Kidney (tissue), 14 donors: Measurements from ENCODE around the gene PLCB4. TPM values are rescaled to one million over a fixed set of nuclear protein-coding genes. Genes with fewer than 3 reads are reported as not detected.

Experiments used
- DNase-seq, 5 donors: peaks; one replicate each; pipeline ENCODE4 v3.0.0-alpha.2; 2013 to 2020
- FAIRE-seq: peaks from 2 replicates; lab custom pipeline; 2012; peaks lifted over from hg19 to GRCh38; lab: Jason Lieb, UNC
- H3K27ac ChIP-seq, 2 donors: one replicate each; pipeline ENCODE4 v1.7.0; 2013; ENCODE audit warnings: low read depth in 2 of 2, low read length in 2 of 2, inconsistent platforms in 1 of 2
- H3K27me3 ChIP-seq: one replicate; pipeline ENCODE4 v1.7.1; 2013; ENCODE audit warnings: low read length, inconsistent platforms; ENCODE audit not compliant: control insufficient read depth, insufficient read depth
- H3K36me3 ChIP-seq, 3 donors: one replicate each; pipeline versions ENCODE4 v1.7.0 to v1.7.1; 2013; ENCODE audit warnings: low read length in 3 of 3, control low read depth in 1 of 3, inconsistent platforms in 1 of 3; ENCODE audit not compliant: insufficient read depth in 3 of 3, control insufficient read depth in 2 of 3
- H3K4me1 ChIP-seq, 3 donors: one replicate each; pipeline versions ENCODE4 v1.7.0 to v1.7.1; 2013; ENCODE audit warnings: low read length in 3 of 3, inconsistent platforms in 1 of 3, low read depth in 1 of 3; ENCODE audit not compliant: control insufficient read depth in 2 of 3, insufficient read depth in 2 of 3
- H3K4me3 ChIP-seq, 3 donors: one replicate each; pipeline versions ENCODE4 v1.7.0 to v1.8.1; 2013; ENCODE audit warnings: low read length in 3 of 3, control low read depth in 1 of 3, inconsistent platforms in 1 of 3
- H3K9ac ChIP-seq, 3 donors: one replicate each; pipeline versions ENCODE4 v1.7.0 to v1.7.1; 2013; ENCODE audit warnings: low read length in 3 of 3, control low read depth in 1 of 3, inconsistent platforms in 1 of 3
- H3K9me3 ChIP-seq, 3 donors: one replicate each; pipeline versions ENCODE4 v1.7.0 to v1.7.1; 2013; ENCODE audit warnings: low read length in 3 of 3, control low read depth in 1 of 3, inconsistent platforms in 1 of 3; ENCODE audit not compliant: control insufficient read depth in 2 of 3, insufficient read depth in 1 of 3
- CTCF ChIP-seq: IDR thresholded peaks from 3 replicates; pipeline ENCODE4 v1.5.1; 2012; ENCODE audit warnings: mild to moderate bottlenecking, moderate library complexity, borderline replicate concordance; ENCODE audit not compliant: insufficient read depth; ENCODE audit errors: extremely low read depth
- intact Hi-C: fragments of 100-400 bp; cut with DNase I; formaldehyde crosslinking; loops from one replicate; pipeline ENCODE4 v1.11.1; 2022
- polyA plus RNA-seq: library from polyadenylated mRNA; stranded (reverse); fragments of 350-450 nt; fragmentation: Illumina TruSeq; extraction: RNeasy Lipid Tissue Mini Kit (QIAGEN cat#74804); gene quantifications from one replicate; pipeline ENCODE4 v1.2.3, GENCODE V29; 2014; ENCODE audit warnings: low read depth, low replicate concordance; ENCODE audit not compliant: insufficient read depth
- total RNA-seq: library from RNA; stranded (reverse); fragmentation: NEBNext Ultra II Directional; extraction: Animal tissue kit (Norgen Biotek cat#: 25700); gene quantifications from one replicate; pipeline ENCODE4 v1.2.1, GENCODE V29; 2021
- donor health status: control.
- donor health status: control.
- donor health status: control.
- donor health status: control.
- donor health status: control.
- donor health status: DM: yes; HTN: yes; CAD: no.
- donor health status: Normal renal cell carcinoma (clear cell type).

The PLCB4 gene
- total and polyA plus RNA-seq, 2 donors from 2014 or later = 2.8 to 17.7 TPM

DNA sequence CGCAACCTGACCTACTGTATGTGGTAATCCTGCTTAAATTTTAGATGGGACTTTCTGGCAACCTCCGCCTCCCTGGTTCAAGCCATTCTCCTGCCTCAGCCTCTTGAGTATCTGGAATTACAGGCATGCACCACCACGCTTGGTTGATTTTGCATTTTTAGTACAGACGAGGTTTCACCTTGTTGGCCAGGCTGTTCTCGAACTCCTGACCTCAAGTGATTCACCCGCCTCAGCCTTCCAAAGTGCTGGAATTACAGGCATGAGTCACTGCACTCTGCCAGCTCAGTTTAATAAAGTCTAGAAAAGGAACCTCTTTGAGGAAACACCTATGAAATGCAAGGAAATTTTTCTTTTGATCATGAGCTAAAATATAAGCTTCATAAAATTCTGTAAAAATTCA, 9.0 kb upstream of the PLCB4 start:
- intact Hi-C loops = no loop called here
- no peak for FAIRE-seq
- no peak for TF ChIP-seq CTCF
- Histone ChIP-seq H3K9me3 (no peaks in the 10 kb centered on the region), H3K4me3 (no peak overlapping the region), H3K9ac (no peak overlapping the region), H3K36me3 (no peaks in the 10 kb centered on the region), H3K27ac (no peak overlapping the region), H3K4me1 (no peaks in the 10 kb centered on the region), H3K27me3 (no peaks in the 10 kb centered on the region)
- no peak for DNase-seq

GRCh38 chr20:9061434-9061833, 7.5 kb upstream of the PLCB4 start:
- peaks cover 0 to 1% (median 0%) of the 10 kb centered on the region in 3 donors for H3K4me1 ChIP-seq
- DNase-seq (no peak), FAIRE-seq (no peak)

GRCh38 chr20:9062066-9062465, 6.8 kb upstream of the PLCB4 start:
- Histone ChIP-seq H3K9me3 (no peaks in the 10 kb centered on the region), H3K36me3 (no peaks in the 10 kb centered on the region), H3K27ac (no peak overlapping the region), H3K9ac (no peak overlapping the region), H3K4me1 (peaks cover 0 to 3% (median 0%) of the 10 kb centered on the region in 3 donors), H3K4me3 (no peak overlapping the region), H3K27me3 (no peaks in the 10 kb centered on the region)
- no peak for TF ChIP-seq CTCF
- FAIRE-seq (no peak), DNase-seq (no peak)
- intact Hi-C loops = no loop called here

More at GRCh38 chr20:9061434-9061833, 7.5 kb upstream of the PLCB4 start:
- Histone ChIP-seq H3K27me3 (no peaks in the 10 kb centered on the region), H3K36me3 (no peaks in the 10 kb centered on the region), H3K9ac (no peak overlapping the region), H3K27ac (no peak overlapping the region), H3K9me3 (no peaks in the 10 kb centered on the region), H3K4me3 (no peak overlapping the region)
- intact Hi-C loops = no loop called here
- TF ChIP-seq CTCF = no peak

- intact Hi-C loops = no loop called here
- no peak for TF ChIP-seq CTCF
- H3K27ac ChIP-seq = no peak overlapping the region
- no peaks in the 10 kb centered on the region for H3K36me3 ChIP-seq
- H3K9ac ChIP-seq = no peak overlapping the region
- peaks cover 0 to 5% (median 0%) of the 10 kb centered on the region in 3 donors for H3K4me1 ChIP-seq
- H3K9me3 ChIP-seq = no peaks in the 10 kb centered on the region
- DNase-seq (peak in 2 of 5 donors; percentile 68 to 73), FAIRE-seq (peak; percentile 6)
- no peaks in the 10 kb centered on the region for H3K27me3 ChIP-seq
- no peak overlapping the region for H3K4me3 ChIP-seq
Observed at GRCh38 chr20:9066191-9066590, 2.7 kb upstream of the PLCB4 start.
